Activated naive CD4-positive, alpha-beta T cell treated with anti-CD3 and anti-CD28 coated beads, Interleukin-2, amount 50 U/mL, for 72 hours (primary cell): ENCODE data around the gene FANCI. TPM values are rescaled to one million over a fixed set of nuclear protein-coding genes. Genes with fewer than 3 reads are reported as not detected.
A peak's percentile ranks its signal among the peaks of the same experiment; 100 is the strongest.

Experiments used
- ATAC-seq, 2 donors: fragments of 150-1000 bp; cut with Tn5 transposase; 2 replicates each; pipeline ENCODE4 v1.10.0; 2021; ENCODE audit warnings: mild to moderate bottlenecking in 2 of 2, moderate library complexity in 2 of 2
- DNase-seq, 2 donors: peaks; one replicate each; pipeline ENCODE4 v3.0.0; 2021 to 2022; ENCODE audit warnings: low spot score in 2 of 2
- H3K27ac Mint-ChIP-seq, 2 donors: one replicate each; pipeline ENCODE4 v1.8.0; 2022; ENCODE audit warnings: mild to moderate bottlenecking in 2 of 2, mixed read lengths in 2 of 2
- H3K36me3 Mint-ChIP-seq, 2 donors: one replicate each; pipeline ENCODE4 v1.8.0; 2022; ENCODE audit warnings: mixed read lengths in 2 of 2
- H3K9me3 Mint-ChIP-seq, 2 donors: one replicate each; pipeline ENCODE4 v1.8.0; 2022; ENCODE audit warnings: mixed read lengths in 2 of 2
- total RNA-seq, 2 donors: library from RNA; stranded (reverse); gene quantifications; one replicate each; pipeline ENCODE4 v1.2.3, GENCODE V29; 2022

Gene FANCI
- total RNA-seq, 2 donors from 2014 or later, result 255 to 290 TPM

GRCh38 chr15:89317186-89317720, 73.5 kb downstream of the FANCI start:
- H3K36me3 Mint-ChIP-seq, result peaks cover 16 to 46% of the 10 kb centered on the region in 2 donors
- no peak for DNase-seq
- H3K9me3 Mint-ChIP-seq, result no peaks in the 10 kb centered on the region
- peak in 1 of 2 donors; percentile 80 for ATAC-seq
- peak overlapping the region; percentile 80 to 88 for H3K27ac Mint-ChIP-seq

GRCh38 chr15:89319678-89320077, 75.9 kb downstream of the FANCI start:
- H3K36me3 Mint-ChIP-seq, result peaks cover 17 to 30% of the 10 kb centered on the region in 2 donors
- ATAC-seq (no peak), DNase-seq (no peak)
- no peaks in the 10 kb centered on the region for H3K9me3 Mint-ChIP-seq
- peak overlapping the region; percentile 79 to 96 for H3K27ac Mint-ChIP-seq

- Mint-ChIP-seq H3K27ac (peak overlapping the region; percentile 50 to 79), H3K36me3 (peaks cover 13 to 26% of the 10 kb centered on the region in 2 donors), H3K9me3 (no peaks in the 10 kb centered on the region)
- no peak for ATAC-seq
- DNase-seq, result no peak
Measured at GRCh38 chr15:89320200-89320599, 76.4 kb downstream of the FANCI start.

GRCh38 chr15:89321521-89322410, 78.0 kb downstream of the FANCI start:
- peak overlapping the region; percentile 63 to 72 for H3K27ac Mint-ChIP-seq
- peaks cover 7 to 19% of the 10 kb centered on the region in 2 donors for H3K36me3 Mint-ChIP-seq
- DNase-seq, result no peak
- peak in 1 of 2 donors; percentile 6 for ATAC-seq
- H3K9me3 Mint-ChIP-seq, result no peaks in the 10 kb centered on the region

- H3K27ac Mint-ChIP-seq, result peak overlapping the region; percentile 63 to 70
- H3K36me3 Mint-ChIP-seq, result peaks cover 13 to 18% of the 10 kb centered on the region in 2 donors
- no peak for ATAC-seq
Measured at GRCh38 chr15:89322822-89323221, 79.0 kb downstream of the FANCI start.

GRCh38 chr15:89323825-89324224, 80.0 kb downstream of the FANCI start:
- Mint-ChIP-seq H3K27ac (peak overlapping the region; percentile 76 to 85), H3K9me3 (no peaks in the 10 kb centered on the region), H3K36me3 (peaks cover 13 to 18% of the 10 kb centered on the region in 2 donors)
- DNase-seq (no peak), ATAC-seq (peak in 1 of 2 donors; percentile 11)

More at GRCh38 chr15:89322822-89323221, 79.0 kb downstream of the FANCI start:
- no peaks in the 10 kb centered on the region for H3K9me3 Mint-ChIP-seq
- no peak for DNase-seq

- peak overlapping the region in 1 of 2 donors; percentile 85 for H3K27ac Mint-ChIP-seq
- no peaks in the 10 kb centered on the region for H3K9me3 Mint-ChIP-seq
Measured at GRCh38 chr15:89325039-89325803, 81.4 kb downstream of the FANCI start.

GRCh38 chr15:89326316-89326715, 82.5 kb downstream of the FANCI start:
- DNase-seq, result no peak
- H3K36me3 Mint-ChIP-seq, result peaks cover 27 to 36% of the 10 kb centered on the region in 2 donors
- no peak overlapping the region for H3K27ac Mint-ChIP-seq
- H3K9me3 Mint-ChIP-seq, result no peaks in the 10 kb centered on the region
- ATAC-seq, result no peak

More at GRCh38 chr15:89325039-89325803, 81.4 kb downstream of the FANCI start:
- ATAC-seq (no peak), DNase-seq (no peak)
- peaks cover 16 to 26% of the 10 kb centered on the region in 2 donors for H3K36me3 Mint-ChIP-seq

- Mint-ChIP-seq H3K36me3 (peaks cover 32 to 44% of the 10 kb centered on the region in 2 donors), H3K27ac (peak overlapping the region; percentile 19 to 58), H3K9me3 (no peaks in the 10 kb centered on the region)
- DNase-seq (no peak), ATAC-seq (no peak)
Measured at GRCh38 chr15:89327113-89327512, 83.3 kb downstream of the FANCI start.

GRCh38 chr15:89328398-89329254, 84.8 kb downstream of the FANCI start:
- DNase-seq (no peak), ATAC-seq (no peak)
- Mint-ChIP-seq H3K36me3 (peaks cover 37 to 40% of the 10 kb centered on the region in 2 donors), H3K27ac (peak overlapping the region; percentile 82 to 91), H3K9me3 (no peaks in the 10 kb centered on the region)

- ATAC-seq (peak; percentile 37 to 62), DNase-seq (no peak)
- Mint-ChIP-seq H3K27ac (peak overlapping the region; percentile 82 to 91), H3K9me3 (no peaks in the 10 kb centered on the region), H3K36me3 (peaks cover 37 to 40% of the 10 kb centered on the region in 2 donors)
Measured at GRCh38 chr15:89329329-89330084, 85.7 kb downstream of the FANCI start.

GRCh38 chr15:89330119-89330518, 86.3 kb downstream of the FANCI start:
- Mint-ChIP-seq H3K9me3 (no peaks in the 10 kb centered on the region), H3K27ac (peak overlapping the region; percentile 82 to 91), H3K36me3 (peaks cover 37 to 40% of the 10 kb centered on the region in 2 donors)
- ATAC-seq, result no peak
- no peak for DNase-seq

- Mint-ChIP-seq H3K36me3 (peaks cover 37 to 40% of the 10 kb centered on the region in 2 donors), H3K27ac (peak overlapping the region in 1 of 2 donors; percentile 82), H3K9me3 (no peaks in the 10 kb centered on the region)
- DNase-seq, result peak in 1 of 2 donors; percentile 7
- no peak for ATAC-seq
Measured at GRCh38 chr15:89330881-89331595, 87.3 kb downstream of the FANCI start.

GRCh38 chr15:89332446-89332845, 88.7 kb downstream of the FANCI start:
- no peak for ATAC-seq
- peaks cover 31 to 34% of the 10 kb centered on the region in 2 donors for H3K36me3 Mint-ChIP-seq
- H3K27ac Mint-ChIP-seq, result peak overlapping the region; percentile 43 to 77
- H3K9me3 Mint-ChIP-seq, result no peaks in the 10 kb centered on the region
- DNase-seq, result no peak
